ENCODE results near the gene ART3. TPM values are rescaled to one million over a fixed set of nuclear protein-coding genes. Genes with fewer than 3 reads are reported as not detected.

ART3 gene
- total and polyA plus RNA-seq, 2 experiments from 2014 or later: not detected

- DNase-seq: no peak
- no peak overlapping the region for H3K9ac ChIP-seq
- no peaks in the 10 kb centered on the region; the same call in 1 of the 2 replicates for H3K79me2 ChIP-seq (ENCODE audit: insufficient read depth)
- no peak for TF ChIP-seq EZH2 (IDR thresholded peaks at IDR 0.05; ENCODE audit: insufficient read depth, poor library complexity, severe bottlenecking)
- TF ChIP-seq EZH2phosphoT487 (IDR thresholded peaks at IDR 0.05; ENCODE audit: insufficient read depth, low read depth): no peak
- H3K4me1 ChIP-seq (ENCODE audit: insufficient read depth): no peaks in the 10 kb centered on the region
- 85 to 90% methylated on average over 4 of the region's 4 CpGs for WGBS, 2 experiments (ENCODE audit: low coverage in 1 of 2, low lambda C conversion rate in 2 of 2, missing lambda C conversion rate in 2 of 2)
- no peak overlapping the region for H3K4me3 ChIP-seq
- H3K27me3 ChIP-seq (replicated peaks; ENCODE audit: insufficient read depth): no peaks in the 10 kb centered on the region
- H3K9me2 ChIP-seq (ENCODE audit: insufficient read depth): no peaks in the 10 kb centered on the region
- H3K27ac ChIP-seq: no peak overlapping the region
- H2AFZ ChIP-seq: no peak overlapping the region
- no peaks in the 10 kb centered on the region; the same call in 1 of the 2 replicates for H4K20me1 ChIP-seq (ENCODE audit: insufficient read depth)
- H3K9me3 ChIP-seq (ENCODE audit: low read depth): no peaks in the 10 kb centered on the region
- peaks cover 77% of the 10 kb centered on the region for H3K36me3 ChIP-seq (ENCODE audit: low read depth)
- no peak overlapping the region for H3K4me2 ChIP-seq (ENCODE audit: unreplicated experiment)
- peaks cover 12% of the 10 kb centered on the region for H3F3A ChIP-seq (ENCODE audit: insufficient read depth)
- in situ Hi-C loops (cut with MboI): no loop called here
Observed at GRCh38 chr4:76120199-76120598, 45.7 kb downstream of the ART3 start.

GRCh38 chr4:76125816-76126215 lies 51.3 kb downstream of the ART3 start:
- TF ChIP-seq EZH2 (IDR thresholded peaks at IDR 0.05; ENCODE audit: insufficient read depth, poor library complexity, severe bottlenecking): no peak
- no peak for TF ChIP-seq EZH2phosphoT487 (IDR thresholded peaks at IDR 0.05; ENCODE audit: insufficient read depth, low read depth)
- in situ Hi-C loops (cut with MboI): no loop called here

GRCh38 chr4:76127754-76128153 lies 53.2 kb downstream of the ART3 start:
- Histone ChIP-seq H3K9me3 (ENCODE audit: low read depth) (no peaks in the 10 kb centered on the region), H3K9me2 (ENCODE audit: insufficient read depth) (no peaks in the 10 kb centered on the region), H3K27ac (no peak overlapping the region), H4K20me1 (ENCODE audit: insufficient read depth) (no peaks in the 10 kb centered on the region; the same call in 1 of the 2 replicates), H3K4me1 (ENCODE audit: insufficient read depth) (no peaks in the 10 kb centered on the region), H3F3A (ENCODE audit: insufficient read depth) (no peaks in the 10 kb centered on the region), H3K27me3 (replicated peaks; ENCODE audit: insufficient read depth) (no peaks in the 10 kb centered on the region), H3K4me3 (no peak overlapping the region), H2AFZ (no peak overlapping the region), H3K4me2 (ENCODE audit: unreplicated experiment) (no peak overlapping the region), H3K36me3 (ENCODE audit: low read depth) (peaks cover 49% of the 10 kb centered on the region), H3K9ac (no peak overlapping the region), H3K79me2 (ENCODE audit: insufficient read depth) (peaks cover 32% of the 10 kb centered on the region)
- in situ Hi-C loops (cut with MboI): no loop called here
- no peak for DNase-seq
- TF ChIP-seq EZH2phosphoT487 (IDR thresholded peaks at IDR 0.05; ENCODE audit: insufficient read depth, low read depth) (no peak), EZH2 (IDR thresholded peaks at IDR 0.05; ENCODE audit: insufficient read depth, poor library complexity, severe bottlenecking) (no peak)
- WGBS, 2 experiments (ENCODE audit: low coverage in 1 of 2, low lambda C conversion rate in 2 of 2, missing lambda C conversion rate in 2 of 2): 96 to 99% methylated on average over 3 of the region's 3 CpGs

More at GRCh38 chr4:76125816-76126215, 51.3 kb downstream of the ART3 start:
- Histone ChIP-seq H3K36me3 (ENCODE audit: low read depth) (peaks cover 64% of the 10 kb centered on the region), H4K20me1 (ENCODE audit: insufficient read depth) (no peaks in the 10 kb centered on the region; the same call in 1 of the 2 replicates), H3F3A (ENCODE audit: insufficient read depth) (no peaks in the 10 kb centered on the region), H3K27me3 (replicated peaks; ENCODE audit: insufficient read depth) (no peaks in the 10 kb centered on the region), H3K4me3 (no peak overlapping the region), H2AFZ (no peak overlapping the region), H3K4me2 (ENCODE audit: unreplicated experiment) (no peak overlapping the region), H3K27ac (no peak overlapping the region), H3K9me3 (ENCODE audit: low read depth) (no peaks in the 10 kb centered on the region), H3K79me2 (ENCODE audit: insufficient read depth) (peaks cover 32% of the 10 kb centered on the region), H3K4me1 (ENCODE audit: insufficient read depth) (no peaks in the 10 kb centered on the region), H3K9ac (no peak overlapping the region), H3K9me2 (ENCODE audit: insufficient read depth) (no peaks in the 10 kb centered on the region)
- DNase-seq: no peak

- WGBS, 2 experiments (ENCODE audit: low coverage in 1 of 2, low lambda C conversion rate in 2 of 2, missing lambda C conversion rate in 2 of 2): 95 to 100% methylated on average over 3 of the region's 3 CpGs
- no peak for DNase-seq
- in situ Hi-C loops (cut with MboI): no loop called here
- H3K79me2 ChIP-seq (ENCODE audit: insufficient read depth): peaks cover 99% of the 10 kb centered on the region
- no peak for TF ChIP-seq EZH2phosphoT487 (IDR thresholded peaks at IDR 0.05; ENCODE audit: insufficient read depth, low read depth)
- no peak for TF ChIP-seq EZH2 (IDR thresholded peaks at IDR 0.05; ENCODE audit: insufficient read depth, poor library complexity, severe bottlenecking)
- H3K27me3 ChIP-seq (replicated peaks; ENCODE audit: insufficient read depth): no peaks in the 10 kb centered on the region
- H3K27ac ChIP-seq: no peak overlapping the region
- no peak overlapping the region for H3K9ac ChIP-seq
- no peak overlapping the region for H3K4me2 ChIP-seq (ENCODE audit: unreplicated experiment)
- no peaks in the 10 kb centered on the region for H4K20me1 ChIP-seq (ENCODE audit: insufficient read depth)
- H2AFZ ChIP-seq: no peak overlapping the region
- H3K9me3 ChIP-seq (ENCODE audit: low read depth): no peaks in the 10 kb centered on the region
- peaks cover 11% of the 10 kb centered on the region for H3K4me1 ChIP-seq (ENCODE audit: insufficient read depth)
- H3F3A ChIP-seq (ENCODE audit: insufficient read depth): no peaks in the 10 kb centered on the region
- H3K4me3 ChIP-seq: no peak overlapping the region
- peaks cover 31% of the 10 kb centered on the region for H3K36me3 ChIP-seq (ENCODE audit: low read depth)
- no peaks in the 10 kb centered on the region for H3K9me2 ChIP-seq (ENCODE audit: insufficient read depth)
Observed at GRCh38 chr4:76141241-76141640, 66.7 kb downstream of the ART3 start.

GRCh38 chr4:76144546-76144945 lies 70.0 kb downstream of the ART3 start:
- TF ChIP-seq EZH2phosphoT487 (IDR thresholded peaks at IDR 0.05; ENCODE audit: insufficient read depth, low read depth): no peak
- TF ChIP-seq EZH2 (IDR thresholded peaks at IDR 0.05; ENCODE audit: insufficient read depth, poor library complexity, severe bottlenecking): no peak
- H3K4me3 ChIP-seq: no peak overlapping the region
- no peaks in the 10 kb centered on the region for H3K27me3 ChIP-seq (replicated peaks; ENCODE audit: insufficient read depth)
- H2AFZ ChIP-seq: no peak overlapping the region
- H3K79me2 ChIP-seq (ENCODE audit: insufficient read depth): peaks cover 96% of the 10 kb centered on the region
- no peak overlapping the region for H3K4me2 ChIP-seq (ENCODE audit: unreplicated experiment)
- in situ Hi-C loops (cut with MboI): no loop called here
- no peak overlapping the region for H3K27ac ChIP-seq
- H3F3A ChIP-seq (ENCODE audit: insufficient read depth): no peaks in the 10 kb centered on the region
- no peak overlapping the region for H3K9ac ChIP-seq
- H3K36me3 ChIP-seq (ENCODE audit: low read depth): peaks cover 24% of the 10 kb centered on the region
- H4K20me1 ChIP-seq (ENCODE audit: insufficient read depth): no peaks in the 10 kb centered on the region
- H3K4me1 ChIP-seq (ENCODE audit: insufficient read depth): peaks cover 26% of the 10 kb centered on the region
- no peaks in the 10 kb centered on the region for H3K9me3 ChIP-seq (ENCODE audit: low read depth)
- no peak for DNase-seq
- no peaks in the 10 kb centered on the region for H3K9me2 ChIP-seq (ENCODE audit: insufficient read depth)

Data from GM23248 (cell line).